Measurements from ENCODE around the gene CIZ1. TPM values are rescaled to one million over a fixed set of nuclear protein-coding genes. Genes with fewer than 3 reads are reported as not detected.

Gene CIZ1
- polyA plus RNA-seq, 2 of the 4 experiments (the other 2 are of a cell fraction), result 39.2 to 92.5 TPM

DNA sequence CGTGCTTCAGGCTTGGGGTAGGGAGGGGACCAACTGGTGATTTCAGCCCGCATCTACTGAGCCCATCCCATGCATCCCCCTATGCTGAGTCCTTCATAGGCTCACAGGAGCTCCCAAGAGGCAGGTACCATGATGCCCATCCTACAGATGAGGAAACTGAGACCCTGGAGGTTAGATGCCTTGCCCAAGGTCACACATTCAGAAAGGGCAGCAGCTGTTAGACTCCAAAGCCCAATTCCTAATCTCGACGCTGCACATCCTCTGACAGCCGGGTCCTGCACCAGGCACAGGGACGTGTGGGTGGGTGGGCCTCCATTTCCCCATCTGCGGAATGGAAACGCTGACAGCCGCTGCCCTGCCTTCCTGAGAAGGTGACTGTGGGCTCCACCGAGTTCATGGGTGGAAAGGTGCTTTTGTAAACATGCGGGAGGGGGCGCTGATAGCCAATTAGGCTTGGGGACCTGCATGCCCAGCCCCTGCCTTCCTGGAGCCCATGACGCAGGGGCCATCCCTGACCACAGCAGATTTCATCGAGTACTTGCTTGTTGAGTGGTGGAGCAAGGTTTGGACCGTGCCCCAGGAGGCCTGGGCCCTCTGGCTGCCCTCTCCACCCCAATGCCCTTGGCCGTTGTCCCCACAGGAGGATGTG, 14.0 kb upstream of the CIZ1 start:
- no peak for FAIRE-seq
- Histone ChIP-seq H3K9me3 (no peaks in the 10 kb centered on the region), H3K4me1 (peaks cover 76% of the 10 kb centered on the region), H3K4me2 (peak overlapping the region; percentile 86), H3K27ac (peak overlapping the region; percentile 95 to 99), H3K4me3 (peak overlapping the region; percentile 96)
- CTCF ChIA-PET, result interaction anchor here (1.4 to 2.8 kb wide), 3 partner anchors 11 to 18 kb away, joined by 5 to 12 read pairs (median 8); no protein-coding TSS in a partner anchor
- no peak for ATAC-seq
- POLR2A ChIA-PET, result no interaction called here
- no peak for TF ChIP-seq HDAC2 (IDR thresholded peaks at IDR 0.05)
- peak; percentile 83; the same call in 1 of the 2 replicates for TF ChIP-seq ESRRA (IDR thresholded peaks at IDR 0.05; ENCODE audit: borderline replicate concordance, low read length)
- WGBS (ENCODE audit: missing lambda C conversion rate), result 73% methylated on average over 12 of the region's 16 CpGs
- no peak for DNase-seq (ENCODE audit: low read depth in 1 of 2, low spot score in 1 of 2)

DNA sequence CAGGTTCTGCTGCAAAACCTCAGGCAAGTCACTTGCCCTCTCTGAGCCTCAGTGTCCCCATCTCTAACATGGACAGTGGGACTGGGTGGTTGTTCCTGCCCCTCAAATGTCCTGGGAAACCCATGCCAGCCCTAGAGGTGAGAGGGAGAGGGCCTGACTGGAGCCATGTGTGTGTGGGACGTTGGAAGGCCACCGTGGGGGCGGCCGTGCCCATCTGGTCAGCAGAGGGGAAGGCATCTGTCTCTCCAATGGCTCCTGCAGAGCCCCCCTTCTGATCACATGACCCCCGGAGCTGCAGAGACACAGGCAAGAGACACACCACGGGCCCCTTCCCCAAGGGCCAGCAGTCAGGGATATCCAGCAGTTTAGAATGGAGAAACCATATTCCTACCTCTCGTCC, 13.5 kb upstream of the CIZ1 start:
- CTCF ChIA-PET, result interaction anchor here (0.6 to 9.3 kb wide), 4 partner anchors 9 to 32 kb away, joined by 3 to 82 read pairs (median 8); no protein-coding TSS in a partner anchor
- H3K4me1 ChIP-seq, result peaks cover 70% of the 10 kb centered on the region
- POLR2A ChIA-PET, result no interaction called here
- H3K4me2 ChIP-seq, result peak overlapping the region; percentile 86
- H3K9me3 ChIP-seq, result no peaks in the 10 kb centered on the region
- TF ChIP-seq NFE2L2 (conservative IDR thresholded peaks at IDR 0.05; ENCODE audit: low read length), result no peak
- TF ChIP-seq EHMT2 (IDR thresholded peaks at IDR 0.05; ENCODE audit: low read depth), result no peak
- no peak for TF ChIP-seq ZSCAN20 (CRISPR knock-in tag; IDR thresholded peaks at IDR 0.05)
- no peak for TF ChIP-seq CHD2 (IDR thresholded peaks at IDR 0.05; ENCODE audit: low read length, partially characterized antibody)
- TF ChIP-seq FOXS1 (CRISPR knock-in tag; IDR thresholded peaks at IDR 0.05), result no peak
- TF ChIP-seq, protein P1, sequence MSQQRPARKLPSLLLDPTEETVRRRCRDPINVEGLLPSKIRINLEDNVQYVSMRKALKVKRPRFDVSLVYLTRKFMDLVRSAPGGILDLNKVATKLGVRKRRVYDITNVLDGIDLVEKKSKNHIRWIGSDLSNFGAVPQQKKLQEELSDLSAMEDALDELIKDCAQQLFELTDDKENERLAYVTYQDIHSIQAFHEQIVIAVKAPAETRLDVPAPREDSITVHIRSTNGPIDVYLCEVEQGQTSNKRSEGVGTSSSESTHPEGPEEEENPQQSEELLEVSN (IDR thresholded peaks at IDR 0.05; ENCODE audit: borderline replicate concordance, low read depth), result no peak
- TF ChIP-seq ATOH8 (CRISPR knock-in tag; IDR thresholded peaks at IDR 0.05; ENCODE audit: low read depth), result no peak
- TF ChIP-seq HEYL (CRISPR knock-in tag; IDR thresholded peaks at IDR 0.05), result no peak
- TF ChIP-seq CBX8 (IDR thresholded peaks at IDR 0.05), result no peak
- TF ChIP-seq BHLHE40 (IDR thresholded peaks at IDR 0.05; ENCODE audit: low read depth, low read length), result no peak
- no peak for TF ChIP-seq CBX2 (IDR thresholded peaks at IDR 0.05; ENCODE audit: borderline replicate concordance, low read depth)
- TF ChIP-seq FOSB (CRISPR knock-in tag; IDR thresholded peaks at IDR 0.05), result no peak
- FAIRE-seq (no peak), ATAC-seq (no peak), DNase-seq (ENCODE audit: low read depth in 1 of 2, low spot score in 1 of 2) (no peak)
- peak overlapping the region; percentile 96 for H3K4me3 ChIP-seq
- H3K27ac ChIP-seq, result peak overlapping the region; percentile 95 to 99
- 79% methylated on average over 7 of the region's 7 CpGs for WGBS (ENCODE audit: missing lambda C conversion rate)

DNA sequence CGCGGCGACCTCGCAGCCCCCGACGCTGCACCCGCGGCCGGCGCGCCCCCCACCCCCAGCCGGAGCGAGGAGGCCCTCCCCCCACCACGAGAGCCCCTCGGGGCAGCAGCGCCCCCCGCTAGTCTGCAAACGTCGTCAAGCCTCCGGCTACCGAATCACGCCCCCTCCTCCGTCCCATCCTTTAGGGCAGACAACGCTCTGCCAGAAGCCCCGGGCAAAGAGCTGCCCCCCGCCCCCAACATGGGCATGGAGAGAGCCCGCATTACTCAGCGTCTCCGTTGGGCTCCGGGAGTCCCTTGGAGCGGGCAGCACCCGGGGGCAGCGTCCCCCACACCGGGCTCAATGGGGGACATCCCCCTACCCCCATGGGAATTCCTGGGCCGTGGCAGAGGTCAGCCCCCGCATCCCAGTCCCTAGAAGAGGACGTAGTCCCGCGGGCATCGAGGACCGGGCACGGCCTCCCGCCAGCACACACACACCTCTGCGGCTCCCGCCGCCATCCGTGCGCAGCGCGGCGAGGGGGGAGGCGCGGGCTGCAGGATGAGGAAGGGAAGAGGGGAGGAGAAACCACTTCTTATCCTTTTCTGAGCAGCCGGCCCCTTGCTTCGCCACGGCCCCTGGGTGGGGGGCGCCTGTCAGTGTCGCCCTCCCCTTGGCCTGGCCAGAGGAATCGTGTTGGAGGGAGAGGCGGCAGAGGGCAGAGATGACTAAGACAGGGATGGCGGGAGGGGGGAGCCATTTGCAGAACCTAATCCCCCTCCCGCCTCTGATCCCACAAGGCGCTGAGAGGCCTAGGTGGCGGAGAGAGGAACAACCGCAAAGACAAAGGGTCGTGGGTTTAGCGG, 12.6 kb upstream of the CIZ1 start:
- Histone ChIP-seq H3K9me3 (no peaks in the 10 kb centered on the region), H3K4me3 (peak overlapping the region; percentile 96), H3K4me2 (peak overlapping the region; percentile 86), H3K4me1 (peaks cover 61% of the 10 kb centered on the region), H3K27ac (peak overlapping the region; percentile 95 to 99)
- 2% methylated on average over 29 of the region's 67 CpGs for WGBS (ENCODE audit: missing lambda C conversion rate)
- ChIA-PET POLR2A (interaction anchor here (0.6 to 1.3 kb wide), 4 partner anchors 8 to 75 kb away, joined by 3 to 6 read pairs (median 4); no protein-coding TSS in a partner anchor), CTCF (interaction anchor here (0.6 to 9.3 kb wide), 12 partner anchors 9 to 1526 kb away, joined by 3 to 82 read pairs (median 4); partner anchors contain the start of gene CIZ1)
- FAIRE-seq (no peak), DNase-seq (ENCODE audit: low read depth in 1 of 2, low spot score in 1 of 2) (peak; percentile 63 to 79), ATAC-seq (peak; percentile 74 to 80)
- no peak for TF ChIP-seq FOSL2 (IDR thresholded peaks at IDR 0.05)
- TF ChIP-seq FOSL2 (CRISPR knock-in tag; IDR thresholded peaks at IDR 0.05), result peak; percentile 58
- TF ChIP-seq MAX (IDR thresholded peaks at IDR 0.05), result peak; percentile 84
- TF ChIP-seq RNF2 (IDR thresholded peaks at IDR 0.05; ENCODE audit: borderline replicate concordance, low read depth), result no peak
- 0 out of 5 replicates have a peak, but pooled peaks of 1 of the 2 experiments have one; percentile 10 for TF ChIP-seq RAD21 (conservative IDR thresholded peaks at IDR 0.05 in 1 of 2, IDR thresholded peaks at IDR 0.05 in 1 of 2)
- no peak for TF ChIP-seq EHMT2 (IDR thresholded peaks at IDR 0.05; ENCODE audit: low read depth)
- TF ChIP-seq, protein P1 (IDR thresholded peaks at IDR 0.05; ENCODE audit: borderline replicate concordance, low read depth), result peak; percentile 81
- TF ChIP-seq RARB (CRISPR knock-in tag; IDR thresholded peaks at IDR 0.05), result no peak
- TF ChIP-seq ELK1 (IDR thresholded peaks at IDR 0.05; ENCODE audit: low read depth, low read length), result no peak
- peak; percentile 60 for TF ChIP-seq POLR2A (IDR thresholded peaks at IDR 0.05; ENCODE audit: low read length)
- no peak; the same call in 1 of the 2 replicates for TF ChIP-seq GATA3 (IDR thresholded peaks at IDR 0.05; ENCODE audit: borderline replicate concordance)
- TF ChIP-seq FOSB (CRISPR knock-in tag; IDR thresholded peaks at IDR 0.05), result no peak
- no peak for TF ChIP-seq NPAS2 (CRISPR knock-in tag; IDR thresholded peaks at IDR 0.05; ENCODE audit: borderline replicate concordance)
- TF ChIP-seq CEBPB (IDR thresholded peaks at IDR 0.05), result no peak
- no peak for TF ChIP-seq ZSCAN20 (CRISPR knock-in tag; IDR thresholded peaks at IDR 0.05)
- no peak for TF ChIP-seq MYC (IDR thresholded peaks at IDR 0.05; ENCODE audit: borderline replicate concordance, low read length)
- no peak for TF ChIP-seq TP53 (CRISPR knock-in tag; IDR thresholded peaks at IDR 0.05)
- TF ChIP-seq PHF8 (IDR thresholded peaks at IDR 0.05; ENCODE audit: borderline replicate concordance, low read depth), result no peak
- TF ChIP-seq BHLHE40 (IDR thresholded peaks at IDR 0.05; ENCODE audit: low read depth, low read length), result no peak
- no peak for TF ChIP-seq JUNB (IDR thresholded peaks at IDR 0.05)
